ENCODE measurements around the gene PMPCA.

PMPCA gene

DNA sequence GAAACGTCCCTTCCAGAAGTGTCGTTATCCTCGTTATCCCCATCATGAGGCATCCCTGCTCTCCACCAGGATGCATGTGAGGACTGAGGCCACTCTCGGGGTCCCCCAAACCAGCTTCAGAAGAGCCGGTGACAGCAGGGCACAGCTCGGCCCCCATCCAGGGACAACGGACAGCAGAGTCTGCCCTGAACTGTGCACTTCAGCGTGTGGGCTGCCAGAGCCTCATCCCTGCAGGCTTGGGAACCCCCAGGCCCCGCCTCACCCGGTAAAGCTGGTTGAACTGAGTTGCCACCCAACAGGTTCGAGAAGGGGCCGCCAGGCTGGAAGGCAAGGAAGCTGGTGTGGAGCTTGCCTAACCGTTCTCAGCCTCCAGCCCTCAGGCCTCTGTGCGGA is 36.3 kb upstream of the PMPCA start:
- no peak for DNase-seq

DNA sequence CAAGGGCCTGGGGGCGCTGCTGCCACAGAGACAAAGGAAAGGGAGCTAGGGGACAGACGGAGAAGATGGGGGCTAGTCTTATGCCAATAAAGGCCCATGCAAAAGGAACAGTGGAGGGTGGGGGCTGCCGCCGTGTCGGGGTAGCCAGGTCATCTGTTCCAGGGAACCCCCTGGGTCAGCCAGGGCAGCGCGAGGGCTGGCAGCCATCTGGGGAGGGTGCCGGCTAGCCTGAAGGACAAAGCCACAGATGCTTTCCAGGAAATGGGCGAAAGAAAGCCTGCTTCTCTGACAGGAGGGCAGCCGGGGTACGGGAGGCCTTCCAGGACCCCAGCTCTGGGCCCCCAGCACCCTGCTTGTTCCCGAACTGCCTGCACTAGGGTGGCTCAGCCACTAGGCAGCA is 35.4 kb upstream of the PMPCA start:
- no peak for DNase-seq

DNA sequence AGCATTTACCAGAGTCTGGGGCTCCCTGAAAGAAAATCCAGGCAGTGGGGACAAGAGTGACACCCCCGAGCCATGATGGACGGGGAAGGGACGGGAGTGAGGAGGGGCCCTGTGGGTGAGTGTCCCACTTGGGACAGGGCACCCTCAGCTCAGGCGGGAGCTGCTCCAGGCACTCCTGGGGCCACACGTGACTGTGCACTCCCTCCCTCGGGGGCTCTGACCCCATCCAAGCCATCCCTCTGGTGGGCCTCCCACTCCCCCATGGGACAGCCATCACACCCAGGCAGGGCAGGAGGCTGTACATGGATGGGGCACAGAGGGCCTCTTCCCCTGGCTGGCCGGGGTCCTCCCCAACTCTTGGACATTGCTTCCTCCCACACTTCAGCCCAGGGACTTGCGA is 34.0 kb upstream of the PMPCA start:
- DNase-seq = no peak

DNA sequence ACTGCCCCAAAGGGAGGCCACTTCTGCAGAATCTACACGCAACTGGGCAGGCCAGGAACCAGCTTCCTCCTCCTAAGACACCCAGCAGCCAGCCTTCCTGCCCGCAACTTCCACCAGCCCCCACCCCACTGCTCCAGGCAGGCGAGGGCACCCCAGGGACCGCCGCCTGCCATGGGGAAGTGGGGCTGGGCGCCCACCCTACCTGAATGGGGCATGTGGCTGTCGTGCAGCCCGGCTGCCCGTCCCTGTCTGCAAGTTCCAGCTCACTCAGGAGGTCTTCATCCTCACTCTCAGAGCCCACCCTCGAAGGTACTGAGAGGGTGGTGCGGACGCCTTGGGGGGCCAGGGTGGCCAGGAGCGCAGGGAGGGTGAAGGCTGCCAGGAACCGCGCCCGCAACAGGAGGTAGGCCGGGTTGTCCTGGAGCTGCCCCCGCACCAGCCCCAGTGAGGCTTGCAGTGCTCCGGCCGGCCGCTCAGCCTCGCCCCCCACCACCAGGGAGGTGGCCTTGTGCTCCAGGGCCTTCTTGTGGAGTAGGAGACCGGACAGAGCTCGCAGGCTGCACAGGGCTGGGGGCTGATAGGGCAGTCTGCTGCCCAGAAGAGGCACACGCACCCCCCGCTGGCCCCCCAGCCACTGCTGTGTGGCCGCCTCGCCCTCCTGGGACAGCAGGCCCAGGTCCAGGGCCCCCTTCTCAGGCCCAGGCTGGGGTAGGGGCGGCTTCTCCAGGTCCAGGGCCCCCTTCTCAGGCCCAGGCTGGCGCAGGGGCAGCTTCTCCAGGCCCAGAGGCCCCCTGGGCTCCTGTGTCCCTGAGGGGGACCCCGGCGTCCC is 32.9 kb upstream of the PMPCA start:
- DNase-seq = no peak

DNA sequence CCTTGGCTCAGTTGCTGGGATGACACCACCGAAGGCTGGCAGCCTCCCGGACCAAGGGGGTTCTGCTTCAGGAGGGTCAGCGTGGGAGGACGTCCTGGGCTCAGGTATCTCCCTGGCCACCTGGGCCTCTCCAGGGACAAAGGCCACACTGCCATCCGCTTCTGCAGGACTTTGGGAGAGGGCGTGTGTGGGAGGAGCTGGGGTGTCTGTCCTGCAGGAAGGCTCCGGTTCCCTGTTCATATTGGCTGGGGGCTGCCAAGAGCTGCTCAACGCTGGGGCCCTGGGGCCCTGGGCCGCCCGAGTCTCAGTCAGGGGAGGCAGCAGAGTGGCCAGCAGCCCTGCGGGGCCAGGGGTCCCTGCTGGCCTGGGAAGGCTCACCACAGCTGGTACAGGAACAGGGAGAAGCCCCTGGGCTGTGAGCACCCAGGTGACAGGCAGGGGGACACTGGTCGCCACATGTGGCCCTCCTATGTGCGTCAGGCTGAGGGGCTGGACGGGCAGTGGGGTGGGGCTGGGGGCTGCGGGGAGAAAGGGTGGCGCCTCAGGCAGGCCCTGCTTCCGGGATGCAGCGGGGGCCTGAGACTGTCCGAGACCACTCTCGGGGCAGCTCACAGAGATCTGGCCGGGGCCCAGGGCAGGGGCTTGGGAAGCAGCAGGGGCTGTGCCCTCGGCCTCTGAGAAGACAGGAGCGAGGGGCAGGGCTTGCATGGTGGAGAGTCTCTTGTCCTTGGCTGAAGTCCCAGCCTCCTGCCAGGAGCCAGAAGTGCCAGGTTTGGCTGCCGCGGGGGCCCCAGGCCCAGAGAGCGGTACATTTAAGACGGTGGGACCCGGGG is 32.1 kb upstream of the PMPCA start:
- DNase-seq = no peak

DNA sequence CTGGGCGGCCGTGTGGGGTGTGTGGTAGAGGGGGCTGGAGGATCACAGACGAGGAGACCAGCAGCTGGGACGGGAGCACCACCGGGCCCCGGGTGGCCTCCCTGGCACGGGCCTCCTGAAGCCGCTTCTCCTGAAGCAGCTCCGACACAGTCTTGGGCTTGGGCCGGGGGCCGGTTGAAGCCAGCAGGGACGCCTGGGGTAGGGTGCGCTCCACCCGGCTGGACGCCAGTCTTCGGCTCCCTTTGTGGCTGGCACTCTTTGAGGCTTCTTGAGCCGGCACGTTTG is 31.5 kb upstream of the PMPCA start:
- no peak for DNase-seq

DNA sequence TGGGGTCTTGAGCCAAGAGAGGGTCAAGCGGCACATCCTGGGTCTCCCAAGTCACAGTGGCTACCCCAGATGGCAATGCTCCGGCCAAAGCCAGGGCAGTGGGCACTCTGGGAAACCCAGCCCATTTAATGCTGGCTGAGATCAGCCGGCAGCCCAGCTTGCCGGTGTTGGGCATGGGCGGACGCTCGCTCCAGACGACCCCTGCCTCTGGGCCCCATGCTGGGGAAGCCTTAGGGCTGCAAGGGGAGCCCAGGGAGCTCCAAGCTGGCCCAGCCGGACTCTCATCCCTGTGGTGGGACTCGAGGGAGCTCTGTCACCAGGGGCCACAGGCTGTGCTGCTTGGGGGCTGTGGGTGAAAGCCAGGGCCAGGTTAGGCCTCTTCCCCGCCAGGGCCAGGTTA is 31.1 kb upstream of the PMPCA start:
- DNase-seq = no peak

DNA sequence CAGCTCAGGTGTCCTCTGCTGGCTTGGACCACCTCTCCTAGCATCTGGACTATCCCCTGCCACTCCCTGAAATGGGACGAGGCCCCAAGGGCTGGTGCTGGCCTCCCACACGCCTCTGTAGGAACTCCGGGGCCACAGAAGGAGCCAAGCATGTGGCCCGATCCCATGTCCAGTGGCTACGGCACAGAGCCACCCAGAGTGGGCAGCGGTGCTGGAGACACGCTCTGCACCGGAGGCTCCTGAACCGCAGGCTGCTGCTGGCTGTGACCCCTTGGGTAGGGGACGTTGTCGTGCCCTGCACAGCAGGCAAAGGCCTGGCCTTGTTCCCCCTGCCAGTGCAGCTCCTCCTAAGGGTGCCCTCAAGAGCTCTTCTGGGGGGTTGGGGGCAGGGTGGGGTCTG is 30.6 kb upstream of the PMPCA start:
- DNase-seq = no peak

DNA sequence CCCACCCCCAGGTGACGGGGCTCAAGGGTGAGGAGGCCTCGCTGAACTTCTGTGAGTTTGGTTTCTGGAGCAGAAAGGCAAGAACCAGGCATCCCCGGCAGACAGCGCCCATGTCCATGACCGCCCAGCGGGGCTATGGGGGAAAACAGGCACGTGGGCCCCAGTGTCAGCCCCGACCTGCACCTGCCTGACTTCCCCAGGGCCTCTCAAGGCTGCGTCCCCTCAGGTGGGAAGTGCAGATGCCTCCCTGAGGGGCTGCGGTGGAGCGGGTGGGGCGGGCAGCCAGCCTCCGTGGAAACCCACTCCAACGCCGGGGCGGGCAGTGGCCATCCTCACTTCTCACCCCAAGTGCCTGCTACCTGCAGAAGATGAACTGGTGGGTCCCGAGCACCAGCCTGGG is 30.1 kb upstream of the PMPCA start:
- no peak for DNase-seq

DNA sequence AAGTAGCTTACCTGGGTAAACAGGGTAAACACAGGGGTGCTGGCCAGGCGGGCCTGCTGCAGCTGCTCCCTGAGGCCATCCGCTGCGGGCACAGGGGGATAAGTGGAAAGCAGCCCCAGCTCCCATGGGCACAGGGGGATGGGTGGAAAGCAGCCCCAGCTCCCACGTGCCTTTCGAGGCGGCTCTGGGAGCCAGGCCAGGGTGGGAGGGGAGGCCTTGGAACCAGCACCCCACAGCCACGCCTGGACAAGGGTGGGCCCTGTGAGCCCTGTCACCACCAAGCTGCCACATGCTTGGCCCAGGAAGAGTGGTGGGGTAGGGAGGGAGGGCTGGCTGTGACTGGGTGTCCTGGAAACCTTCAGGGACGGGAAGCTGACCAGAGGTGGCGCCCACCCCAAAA is 29.1 kb upstream of the PMPCA start:
- no peak for DNase-seq

DNA sequence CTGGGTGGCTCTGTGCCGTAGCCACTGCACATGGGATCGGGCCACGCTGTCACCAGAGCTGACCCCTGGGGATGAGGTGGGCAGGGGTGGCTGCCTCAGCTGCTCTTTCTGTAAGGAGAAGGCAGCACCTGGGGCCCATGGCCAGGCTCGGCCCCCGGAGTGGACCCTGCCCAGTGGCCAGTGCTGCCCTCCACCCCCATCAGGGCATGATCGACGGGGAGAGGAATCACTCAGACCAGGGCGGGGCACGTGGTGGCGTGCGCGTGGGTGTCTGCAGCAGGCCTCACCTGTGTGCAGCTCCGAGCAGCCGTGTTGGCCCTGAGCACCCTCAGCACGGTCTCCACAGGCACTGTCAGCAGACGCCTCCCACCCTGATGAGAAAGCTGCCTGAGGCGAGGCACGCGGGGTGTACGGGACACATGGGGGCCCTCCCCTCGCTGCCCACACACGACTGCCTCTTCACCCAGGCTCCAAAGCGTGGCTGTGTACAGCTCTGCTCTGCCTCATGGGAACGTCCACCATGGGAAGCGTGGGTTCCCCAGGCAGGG is 28.4 kb upstream of the PMPCA start:
- no peak for DNase-seq

DNA sequence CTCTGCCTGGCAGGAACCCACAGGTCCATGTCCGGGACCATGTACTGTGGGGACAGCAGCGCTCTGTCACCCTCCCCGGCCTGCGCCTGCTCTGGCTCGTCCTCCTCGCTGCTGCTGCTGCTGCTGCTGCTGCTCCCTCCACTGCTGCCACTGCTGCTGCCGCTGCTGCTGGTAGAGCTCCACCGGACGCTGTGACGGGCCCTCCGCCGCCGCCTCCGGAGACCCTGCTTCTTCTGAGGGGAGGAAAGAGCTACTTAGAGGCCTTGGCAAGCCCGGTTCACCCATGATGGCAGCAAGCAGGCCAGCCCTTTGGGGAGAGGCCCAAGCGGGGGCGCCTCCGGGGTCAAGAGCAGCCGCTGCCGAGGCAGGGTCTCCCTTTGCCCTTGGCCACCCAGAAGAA is 27.0 kb upstream of the PMPCA start:
- DNase-seq = no peak

DNA sequence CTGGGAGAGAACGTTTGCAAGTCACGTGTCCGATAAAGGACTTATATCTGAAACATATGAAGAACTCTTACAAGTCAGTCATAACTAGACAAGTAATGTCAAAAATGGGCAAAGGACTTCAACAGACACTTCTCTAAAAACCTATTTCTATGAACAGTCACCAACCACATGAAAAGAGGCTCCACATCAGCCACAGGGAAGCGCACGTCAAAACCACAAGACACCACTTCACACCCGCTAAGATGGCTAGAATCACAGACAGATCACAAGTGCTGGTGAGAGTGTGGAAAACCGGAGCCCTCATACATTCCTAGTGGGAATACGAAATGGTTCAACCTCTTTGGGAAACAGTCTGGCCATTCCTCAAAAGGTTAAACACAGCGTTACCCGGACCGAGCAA is 25.4 kb upstream of the PMPCA start:
- no peak for DNase-seq

DNA sequence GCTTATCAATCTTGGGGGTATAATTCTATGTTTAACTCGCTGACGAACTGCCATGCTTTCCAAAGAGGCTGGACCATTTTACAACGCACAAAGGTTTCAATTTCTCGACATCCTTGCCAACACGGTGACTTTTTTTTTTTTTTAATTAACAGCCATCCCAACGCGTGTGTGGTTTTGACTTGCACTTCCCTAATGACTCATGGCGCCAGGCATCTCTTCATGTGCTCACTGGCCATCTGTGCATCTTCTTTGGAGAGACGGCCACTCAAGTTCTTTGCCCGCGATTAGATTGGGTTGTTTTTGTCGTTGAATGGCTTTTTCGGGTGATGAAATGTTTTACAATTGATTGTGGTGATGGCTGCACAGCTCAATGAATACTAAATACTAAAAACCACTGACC is 24.4 kb upstream of the PMPCA start:
- no peak for DNase-seq

DNA sequence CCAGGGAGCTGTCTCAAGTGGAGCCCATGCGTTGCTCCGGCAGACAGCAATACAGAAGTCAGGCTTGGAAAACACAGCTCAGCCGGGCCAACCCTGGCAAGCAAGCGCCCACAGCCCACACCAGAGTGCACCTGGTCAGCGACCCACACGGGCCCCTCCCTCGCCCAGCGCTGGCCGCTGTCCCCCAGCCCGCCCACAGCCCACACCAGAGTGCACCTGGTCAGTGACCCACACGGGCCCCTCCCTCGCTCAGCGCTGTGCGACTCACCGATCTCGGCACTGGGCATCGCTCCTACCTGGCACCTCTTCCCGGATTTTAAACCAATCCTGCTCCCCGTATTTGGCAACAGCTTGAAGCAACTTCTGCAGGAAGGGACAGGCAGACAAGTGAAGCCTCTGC is 23.2 kb upstream of the PMPCA start:
- no peak for DNase-seq

DNA sequence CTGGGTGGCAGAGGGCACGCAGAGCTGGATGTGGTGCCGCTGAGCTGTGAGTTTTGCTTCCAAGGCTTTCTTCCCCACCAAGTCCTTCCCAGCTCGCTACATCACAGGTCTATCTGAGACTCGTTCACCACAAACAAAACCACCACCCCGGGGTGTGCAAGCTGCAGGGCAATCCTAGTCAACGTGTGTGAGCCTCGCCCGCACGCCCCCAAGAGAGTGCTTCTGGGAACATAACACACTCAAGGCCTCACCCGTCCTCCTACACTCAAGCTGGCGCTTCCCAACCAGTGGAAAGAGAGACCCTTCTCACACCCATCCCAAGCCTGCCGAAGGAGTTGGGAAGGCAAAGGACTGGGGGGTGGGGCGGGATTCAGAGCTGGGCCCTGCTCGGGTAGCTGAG is 21.1 kb upstream of the PMPCA start:
- no peak for DNase-seq

DNA sequence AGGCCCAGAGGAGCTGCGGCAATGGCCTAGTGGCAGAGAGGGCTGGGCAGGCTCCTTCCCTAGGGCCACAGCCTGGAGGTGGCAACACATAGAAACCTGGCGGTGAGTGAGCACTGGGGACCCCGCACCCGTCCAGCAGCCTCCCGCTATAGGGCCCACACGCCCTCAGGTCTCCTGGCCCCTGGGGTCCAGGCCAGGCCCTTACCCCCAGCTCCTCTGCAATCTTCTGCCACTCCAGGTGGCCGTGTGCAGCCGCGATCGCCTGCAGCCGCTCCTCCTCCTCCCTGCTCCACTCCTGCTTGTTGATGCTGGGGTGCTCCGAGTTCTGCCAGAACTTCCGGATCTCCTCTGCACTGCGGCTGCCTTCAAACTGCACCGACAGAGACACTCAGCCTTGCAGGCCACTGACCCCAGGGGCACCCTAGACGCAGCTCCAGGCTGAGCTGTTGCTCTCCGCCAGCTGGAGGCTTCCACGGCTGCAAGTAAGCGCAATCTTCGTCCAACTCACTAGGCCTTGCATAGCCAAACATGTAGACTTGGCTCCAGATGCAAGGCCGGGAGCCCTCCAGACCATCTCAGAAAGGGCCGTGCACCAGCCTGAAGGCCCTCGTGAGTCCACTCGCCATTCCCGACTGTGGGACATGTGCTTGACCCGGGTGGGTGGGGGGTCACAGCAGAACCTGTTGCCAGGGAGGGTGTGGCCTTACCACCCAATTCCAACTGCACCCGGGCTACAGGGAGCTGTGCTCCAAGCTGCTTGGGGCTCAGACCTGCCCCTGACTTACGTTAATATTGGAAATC is 18.5 kb upstream of the PMPCA start:
- DNase-seq = no peak

DNA sequence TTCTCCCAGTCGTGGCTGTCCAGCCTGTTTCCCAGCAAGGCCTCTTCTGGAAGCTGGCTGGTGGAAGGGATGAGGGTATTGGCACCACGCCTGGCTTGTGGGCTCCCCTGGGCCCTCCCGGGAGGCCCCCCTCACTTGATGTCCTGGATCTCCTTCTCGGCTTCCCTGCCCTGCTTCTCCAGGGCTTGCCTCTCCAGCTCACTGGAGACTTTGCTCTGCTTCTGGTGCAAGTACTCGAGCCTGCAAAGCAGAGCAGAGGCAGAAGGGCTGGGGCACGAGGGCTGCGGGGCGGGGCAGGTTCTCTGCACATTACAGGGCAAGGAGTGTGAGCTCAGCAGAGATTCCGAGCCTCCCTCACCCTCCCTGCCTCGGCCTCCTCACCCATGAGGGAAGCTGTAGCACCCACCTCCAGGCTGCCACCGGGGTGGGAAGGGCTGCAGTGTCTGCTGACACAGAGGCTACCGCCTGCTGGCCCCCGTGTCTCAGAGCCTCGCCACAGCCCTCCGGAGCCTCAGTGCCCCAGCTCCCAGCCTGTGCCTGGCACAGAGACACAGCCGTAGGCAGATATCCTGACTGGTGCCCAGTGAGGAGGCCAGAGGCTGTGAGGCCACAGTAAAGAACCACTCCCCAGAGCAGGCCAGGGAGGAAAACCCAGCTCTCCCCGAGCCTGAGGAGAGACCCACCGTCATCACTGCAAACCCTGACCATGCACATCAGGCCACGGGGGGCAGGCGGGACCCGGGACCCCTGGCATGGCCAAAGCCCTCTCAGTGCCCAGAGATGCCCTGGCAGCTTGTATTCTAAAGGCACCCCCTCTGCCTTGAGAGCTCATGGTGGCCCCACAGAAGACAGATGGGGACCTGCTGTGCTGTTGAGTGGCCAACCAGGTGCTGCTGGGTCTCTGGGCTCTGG is 17.7 kb upstream of the PMPCA start:
- no peak for DNase-seq

DNA sequence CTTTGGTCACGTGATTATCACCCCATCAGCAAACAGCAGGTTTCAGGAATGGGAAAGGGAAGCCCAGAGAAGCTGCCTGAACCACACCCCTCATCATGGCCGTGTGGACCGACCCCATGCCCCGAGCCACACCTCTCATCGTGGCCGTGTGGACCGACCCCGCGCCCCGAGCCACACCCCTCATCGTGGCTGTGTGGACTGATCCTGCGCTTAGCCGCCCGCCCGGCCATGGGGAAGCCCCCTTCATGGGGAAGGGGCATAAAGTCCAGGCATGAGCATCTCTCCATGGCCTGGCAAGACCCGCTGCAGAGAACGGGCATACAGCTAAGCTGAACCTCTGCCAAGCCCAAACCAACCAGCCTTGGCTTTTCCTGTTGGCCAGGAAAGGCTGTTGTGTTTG is 16.9 kb upstream of the PMPCA start:
- DNase-seq = no peak

DNA sequence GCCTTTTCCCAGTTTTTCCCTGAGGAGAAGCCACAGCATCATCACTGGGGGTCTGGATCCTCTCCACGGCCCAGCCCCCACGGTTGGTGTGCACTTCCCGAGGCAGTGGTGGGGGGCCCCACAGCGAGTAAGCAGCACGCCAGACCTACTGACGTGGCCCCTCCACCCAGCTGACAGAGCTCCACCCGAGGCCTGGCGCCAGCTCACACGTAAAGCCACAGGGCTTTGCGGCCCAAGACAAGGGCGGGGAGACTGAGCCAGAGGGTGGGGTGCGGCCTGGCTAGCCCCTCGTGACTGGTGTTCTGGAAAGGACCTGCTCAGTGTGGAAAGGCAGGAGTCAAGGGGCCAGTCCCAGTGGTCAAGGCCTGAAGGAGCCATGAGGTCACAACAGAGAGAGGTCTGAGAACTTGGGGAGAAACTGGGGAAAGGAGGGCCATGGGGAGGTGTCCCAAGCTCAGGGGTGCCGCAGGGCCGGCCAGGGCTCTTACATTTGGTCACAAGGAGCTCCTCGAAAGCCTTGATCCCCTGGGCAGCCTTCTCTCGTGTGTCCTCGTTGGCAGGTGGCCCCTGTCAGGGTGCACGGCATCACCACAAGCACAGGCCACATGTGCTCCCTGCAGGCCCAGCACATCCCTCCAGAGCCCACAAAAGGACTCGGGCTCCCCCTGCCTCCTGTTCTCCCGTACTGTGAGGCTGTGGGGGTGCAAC is 16.0 kb upstream of the PMPCA start:
- no peak for DNase-seq

DNA sequence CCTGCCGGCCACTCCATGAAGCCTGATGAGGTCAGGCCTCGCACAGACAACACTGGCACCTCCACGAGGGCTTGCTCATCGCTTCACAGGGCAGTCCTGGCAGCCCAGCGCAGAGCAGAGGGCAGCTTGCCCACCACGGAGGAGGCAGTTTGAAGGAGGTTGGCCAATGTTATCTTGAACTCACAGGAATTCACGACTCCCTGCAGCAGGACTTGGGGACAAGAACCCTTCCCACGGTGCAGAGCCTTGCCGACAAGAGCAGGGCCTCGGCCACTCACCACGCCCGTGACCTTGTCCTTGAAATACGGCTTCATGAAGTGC is 15.5 kb upstream of the PMPCA start:
- no peak for DNase-seq

Data from amniotic stem cell (primary cell).